ENCODE results near the gene PLD4. TPM values are rescaled to one million over a fixed set of nuclear protein-coding genes. Genes with fewer than 3 reads are reported as not detected.

The PLD4 gene
- total and polyA plus RNA-seq, 2 donors (not counting 1 experiment from before 2014, with no cell fraction given): 0.17 TPM; not detected in 1

- H4K20me1 ChIP-seq (ENCODE audit: control insufficient read depth, extremely low read depth, insufficient read depth, low read length): no peaks in the 10 kb centered on the region
- DNase-seq (ENCODE audit: low read depth in 2 of 2): no peak
- TF ChIP-seq CTCF (conservative IDR thresholded peaks at IDR 0.05 in 1 of 2, IDR thresholded peaks at IDR 0.05 in 1 of 2; ENCODE audit: low read depth in 1 of 2, low read length in 2 of 2) (no peak), EZH2 (IDR thresholded peaks at IDR 0.05; ENCODE audit: low read length, missing control alignments) (no peak)
These were observed 12.5 kb downstream of the PLD4 start for GRCh38 chr14:104937161-104937560.

GRCh38 chr14:104937694-104938365 lies 13.2 kb downstream of the PLD4 start:
- Histone ChIP-seq H3K27ac (ENCODE audit: insufficient read depth, low read length) (no peak overlapping the region), H3K4me2 (ENCODE audit: extremely low read depth, insufficient read depth, low read length) (no peak overlapping the region), H3K4me1 (ENCODE audit: control insufficient read depth, extremely low read depth, insufficient read depth, low read length) (no peaks in the 10 kb centered on the region), H3K4me3 (replicated peaks in 1 of 4; ENCODE audit: control extremely low read depth in 1 of 4, insufficient read depth in 1 of 4, low read depth in 3 of 4, low read length in 4 of 4) (no peak overlapping the region), H2AFZ (ENCODE audit: low read length) (no peak overlapping the region), H3K27me3 (ENCODE audit: control insufficient read depth, insufficient read depth, low read length) (peaks cover 18% of the 10 kb centered on the region), H3K9me3 (ENCODE audit: control insufficient read depth, insufficient read depth, low read depth, low read length) (no peaks in the 10 kb centered on the region), H3K79me2 (ENCODE audit: control insufficient read depth, insufficient read depth, low read length) (no peaks in the 10 kb centered on the region), H3K9ac (ENCODE audit: insufficient read depth, low read length) (no peak overlapping the region), H3K36me3 (ENCODE audit: control insufficient read depth, insufficient read depth, low read length) (no peaks in the 10 kb centered on the region), H4K20me1 (ENCODE audit: control insufficient read depth, extremely low read depth, insufficient read depth, low read length) (no peaks in the 10 kb centered on the region)
- TF ChIP-seq CTCF (conservative IDR thresholded peaks at IDR 0.05 in 1 of 2, IDR thresholded peaks at IDR 0.05 in 1 of 2; ENCODE audit: low read depth in 1 of 2, low read length in 2 of 2): no peak
- TF ChIP-seq EZH2 (IDR thresholded peaks at IDR 0.05; ENCODE audit: low read length, missing control alignments): no peak
- DNase-seq (ENCODE audit: low read depth in 2 of 2): no peak

More at GRCh38 chr14:104937161-104937560, 12.5 kb downstream of the PLD4 start:
- Histone ChIP-seq H3K9ac (ENCODE audit: insufficient read depth, low read length) (no peak overlapping the region), H3K27me3 (ENCODE audit: control insufficient read depth, insufficient read depth, low read length) (peaks cover 18% of the 10 kb centered on the region), H3K79me2 (ENCODE audit: control insufficient read depth, insufficient read depth, low read length) (no peaks in the 10 kb centered on the region), H3K4me3 (replicated peaks in 1 of 4; ENCODE audit: control extremely low read depth in 1 of 4, insufficient read depth in 1 of 4, low read depth in 3 of 4, low read length in 4 of 4) (no peak overlapping the region), H3K36me3 (ENCODE audit: control insufficient read depth, insufficient read depth, low read length) (no peaks in the 10 kb centered on the region), H3K4me1 (ENCODE audit: control insufficient read depth, extremely low read depth, insufficient read depth, low read length) (no peaks in the 10 kb centered on the region), H3K27ac (ENCODE audit: insufficient read depth, low read length) (no peak overlapping the region), H3K9me3 (ENCODE audit: control insufficient read depth, insufficient read depth, low read depth, low read length) (no peaks in the 10 kb centered on the region), H2AFZ (ENCODE audit: low read length) (no peak overlapping the region), H3K4me2 (ENCODE audit: extremely low read depth, insufficient read depth, low read length) (no peak overlapping the region)

GRCh38 chr14:104938436-104938835 lies 13.8 kb downstream of the PLD4 start:
- Histone ChIP-seq H3K4me3 (replicated peaks in 1 of 4; ENCODE audit: control extremely low read depth in 1 of 4, insufficient read depth in 1 of 4, low read depth in 3 of 4, low read length in 4 of 4) (no peak overlapping the region), H3K27me3 (ENCODE audit: control insufficient read depth, insufficient read depth, low read length) (peaks cover 18% of the 10 kb centered on the region), H3K27ac (ENCODE audit: insufficient read depth, low read length) (no peak overlapping the region), H3K9me3 (ENCODE audit: control insufficient read depth, insufficient read depth, low read depth, low read length) (no peaks in the 10 kb centered on the region), H3K4me2 (ENCODE audit: extremely low read depth, insufficient read depth, low read length) (no peak overlapping the region), H3K36me3 (ENCODE audit: control insufficient read depth, insufficient read depth, low read length) (no peaks in the 10 kb centered on the region), H3K9ac (ENCODE audit: insufficient read depth, low read length) (no peak overlapping the region), H2AFZ (ENCODE audit: low read length) (no peak overlapping the region), H3K4me1 (ENCODE audit: control insufficient read depth, extremely low read depth, insufficient read depth, low read length) (no peaks in the 10 kb centered on the region), H3K79me2 (ENCODE audit: control insufficient read depth, insufficient read depth, low read length) (no peaks in the 10 kb centered on the region), H4K20me1 (ENCODE audit: control insufficient read depth, extremely low read depth, insufficient read depth, low read length) (no peaks in the 10 kb centered on the region)
- no peak for DNase-seq (ENCODE audit: low read depth in 2 of 2)
- no peak for TF ChIP-seq EZH2 (IDR thresholded peaks at IDR 0.05; ENCODE audit: low read length, missing control alignments)
- no peak for TF ChIP-seq CTCF (conservative IDR thresholded peaks at IDR 0.05 in 1 of 2, IDR thresholded peaks at IDR 0.05 in 1 of 2; ENCODE audit: low read depth in 1 of 2, low read length in 2 of 2)

Data from fibroblast of lung (primary cell).